Measurements from ENCODE around the gene ROBO3.

Gene ROBO3

DNA sequence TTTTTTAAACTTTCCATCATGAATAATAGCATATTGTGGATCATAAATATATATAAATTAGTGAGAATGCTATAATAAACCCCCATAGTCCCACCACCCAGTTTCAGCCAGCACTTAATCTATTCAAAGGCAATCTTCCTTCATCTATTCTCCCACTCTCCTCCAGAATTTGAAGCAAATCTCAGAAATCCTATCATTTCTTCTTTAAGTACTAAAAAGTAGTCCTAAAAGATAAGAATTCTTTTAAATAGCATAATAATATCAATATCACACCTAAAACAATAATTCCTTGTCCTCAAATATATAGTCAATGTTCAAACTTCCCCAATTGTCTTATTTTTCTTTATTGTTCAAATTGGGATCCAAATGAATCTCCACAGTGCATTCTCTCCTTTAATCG lies 24.6 kb upstream of the ROBO3 start:
- TF ChIP-seq, protein P1, sequence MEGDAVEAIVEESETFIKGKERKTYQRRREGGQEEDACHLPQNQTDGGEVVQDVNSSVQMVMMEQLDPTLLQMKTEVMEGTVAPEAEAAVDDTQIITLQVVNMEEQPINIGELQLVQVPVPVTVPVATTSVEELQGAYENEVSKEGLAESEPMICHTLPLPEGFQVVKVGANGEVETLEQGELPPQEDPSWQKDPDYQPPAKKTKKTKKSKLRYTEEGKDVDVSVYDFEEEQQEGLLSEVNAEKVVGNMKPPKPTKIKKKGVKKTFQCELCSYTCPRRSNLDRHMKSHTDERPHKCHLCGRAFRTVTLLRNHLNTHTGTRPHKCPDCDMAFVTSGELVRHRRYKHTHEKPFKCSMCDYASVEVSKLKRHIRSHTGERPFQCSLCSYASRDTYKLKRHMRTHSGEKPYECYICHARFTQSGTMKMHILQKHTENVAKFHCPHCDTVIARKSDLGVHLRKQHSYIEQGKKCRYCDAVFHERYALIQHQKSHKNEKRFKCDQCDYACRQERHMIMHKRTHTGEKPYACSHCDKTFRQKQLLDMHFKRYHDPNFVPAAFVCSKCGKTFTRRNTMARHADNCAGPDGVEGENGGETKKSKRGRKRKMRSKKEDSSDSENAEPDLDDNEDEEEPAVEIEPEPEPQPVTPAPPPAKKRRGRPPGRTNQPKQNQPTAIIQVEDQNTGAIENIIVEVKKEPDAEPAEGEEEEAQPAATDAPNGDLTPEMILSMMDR (IDR thresholded peaks at IDR 0.05; ENCODE audit: low read depth, low read length), result no peak
- H3K27ac ChIP-seq, result no peak overlapping the region
- H3K9me3 ChIP-seq (ENCODE audit: severe bottlenecking), result no peaks in the 10 kb centered on the region
- no peaks in the 10 kb centered on the region for H3K36me3 ChIP-seq
- no peak overlapping the region for H3K4me3 ChIP-seq (ENCODE audit: low read depth, low read length)
- DNase-seq, result no peak
- no peaks in the 10 kb centered on the region for H3K27me3 ChIP-seq (ENCODE audit: insufficient read depth, low read depth, severe bottlenecking)

DNA sequence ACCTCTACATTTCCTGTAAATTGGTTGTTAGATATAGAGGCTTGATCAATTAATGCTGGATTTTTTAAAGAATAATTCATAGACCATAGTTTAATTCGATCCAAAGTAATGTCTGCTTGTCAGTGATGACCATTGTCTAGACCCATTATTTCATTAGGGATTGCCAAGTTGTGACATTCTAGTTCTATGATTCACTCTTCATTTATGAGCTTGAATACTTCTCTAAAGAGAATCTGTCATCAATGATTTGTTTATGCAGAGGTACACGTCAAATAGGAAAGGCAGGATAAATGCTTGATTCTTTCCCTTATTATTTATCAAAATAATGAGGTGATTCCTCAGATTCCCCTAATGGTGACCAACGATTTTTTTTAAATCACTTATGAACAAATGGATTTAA lies 24.0 kb upstream of the ROBO3 start:
- no peak overlapping the region for H3K4me3 ChIP-seq (ENCODE audit: low read depth, low read length)
- TF ChIP-seq, protein P1 (IDR thresholded peaks at IDR 0.05; ENCODE audit: low read depth, low read length), result no peak
- no peak overlapping the region for H3K27ac ChIP-seq
- H3K9me3 ChIP-seq (ENCODE audit: severe bottlenecking), result no peaks in the 10 kb centered on the region
- DNase-seq, result no peak
- H3K36me3 ChIP-seq, result no peaks in the 10 kb centered on the region
- no peaks in the 10 kb centered on the region for H3K27me3 ChIP-seq (ENCODE audit: insufficient read depth, low read depth, severe bottlenecking)

DNA sequence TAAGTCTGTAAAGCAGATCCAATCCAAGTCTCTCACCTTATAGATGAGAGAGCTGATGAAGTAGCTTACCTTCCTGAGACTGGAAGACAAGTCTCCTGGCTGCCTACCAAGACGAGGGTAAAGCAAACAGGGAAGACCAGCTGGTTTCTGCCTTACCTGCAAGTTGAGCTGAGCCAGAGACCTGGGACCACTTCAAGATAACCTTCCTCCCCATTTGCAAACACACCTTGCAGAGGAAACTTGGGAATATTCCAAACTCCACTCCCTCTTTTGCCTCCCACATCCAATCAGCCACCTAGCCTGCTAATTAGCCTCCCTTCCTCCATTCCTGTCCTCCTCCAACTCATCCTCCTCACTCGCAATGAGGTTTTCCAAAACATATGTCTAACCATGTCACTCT lies 23.4 kb upstream of the ROBO3 start:
- no peaks in the 10 kb centered on the region for H3K36me3 ChIP-seq
- H3K9me3 ChIP-seq (ENCODE audit: severe bottlenecking), result no peaks in the 10 kb centered on the region
- DNase-seq, result no peak
- H3K27me3 ChIP-seq (ENCODE audit: insufficient read depth, low read depth, severe bottlenecking), result no peaks in the 10 kb centered on the region
- TF ChIP-seq, protein P1 (IDR thresholded peaks at IDR 0.05; ENCODE audit: low read depth, low read length), result no peak
- no peak overlapping the region for H3K27ac ChIP-seq
- H3K4me3 ChIP-seq (ENCODE audit: low read depth, low read length), result no peak overlapping the region

DNA sequence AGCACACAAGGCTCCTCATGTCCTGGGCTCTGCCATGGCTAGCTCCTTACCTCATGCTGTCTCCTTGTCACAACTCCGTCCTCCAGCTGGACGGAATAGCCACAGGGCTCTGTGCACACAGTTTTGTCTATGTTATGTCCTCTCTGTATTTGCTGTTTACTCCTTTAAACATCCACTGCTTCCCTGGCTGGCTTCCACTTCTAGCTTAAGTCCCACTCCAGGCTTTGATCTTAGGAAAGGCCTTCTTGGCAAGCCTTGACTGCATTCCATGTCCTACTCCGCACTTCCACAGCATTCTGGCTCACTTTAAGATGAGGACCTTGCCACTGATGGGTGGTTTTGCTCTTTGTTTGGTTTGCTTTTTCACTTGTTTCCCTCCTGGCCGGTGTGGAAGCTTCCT lies 22.9 kb upstream of the ROBO3 start:
- Histone ChIP-seq H3K27me3 (ENCODE audit: insufficient read depth, low read depth, severe bottlenecking) (peaks cover 1% of the 10 kb centered on the region), H3K4me3 (ENCODE audit: low read depth, low read length) (no peak overlapping the region), H3K27ac (no peak overlapping the region), H3K9me3 (ENCODE audit: severe bottlenecking) (no peaks in the 10 kb centered on the region), H3K36me3 (no peaks in the 10 kb centered on the region)
- no peak for DNase-seq
- TF ChIP-seq, protein P1 (IDR thresholded peaks at IDR 0.05; ENCODE audit: low read depth, low read length), result no peak

DNA sequence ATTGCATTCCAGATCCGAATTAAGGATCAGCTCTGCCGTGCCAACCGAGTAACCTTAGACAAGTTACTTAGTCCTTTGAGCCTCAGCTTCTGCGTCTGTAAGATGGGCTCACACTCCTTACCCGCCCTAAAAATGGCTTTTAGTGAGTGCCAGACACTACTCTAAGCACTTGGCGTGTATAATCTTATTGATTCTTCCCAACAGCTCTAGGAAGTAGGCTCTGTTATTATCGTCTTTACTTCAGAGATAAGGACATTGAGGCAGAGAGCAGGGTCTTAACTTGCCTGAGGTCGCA lies 21.7 kb upstream of the ROBO3 start:
- no peak for DNase-seq
- H3K4me3 ChIP-seq (ENCODE audit: low read depth, low read length), result no peak overlapping the region; the same call in 1 of the 2 replicates
- TF ChIP-seq, protein P1 (IDR thresholded peaks at IDR 0.05; ENCODE audit: low read depth, low read length), result no peak
- H3K27ac ChIP-seq, result no peak overlapping the region
- H3K27me3 ChIP-seq (ENCODE audit: insufficient read depth, low read depth, severe bottlenecking), result peaks cover 2% of the 10 kb centered on the region
- no peaks in the 10 kb centered on the region for H3K9me3 ChIP-seq (ENCODE audit: severe bottlenecking)
- H3K36me3 ChIP-seq, result no peaks in the 10 kb centered on the region

DNA sequence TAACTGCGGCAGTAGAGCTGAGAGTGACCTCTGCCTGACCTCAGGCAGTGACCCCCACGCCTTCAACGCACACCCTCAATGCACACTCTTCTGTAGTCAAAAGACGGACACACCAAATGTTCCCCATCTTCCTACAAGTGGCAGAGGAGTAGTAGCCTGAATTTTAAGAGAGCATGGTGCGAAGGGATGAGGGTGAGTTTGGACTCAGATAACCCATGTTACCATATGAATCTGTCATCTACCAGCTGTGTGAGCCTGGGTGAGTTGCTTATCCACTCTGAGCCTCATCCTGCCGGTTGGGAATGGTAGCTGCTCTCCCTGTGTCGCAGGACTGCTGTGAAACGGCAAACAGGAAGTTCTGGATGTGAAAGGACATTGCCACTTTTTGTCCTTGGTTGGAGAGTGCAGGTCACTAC lies 20.6 kb upstream of the ROBO3 start:
- Histone ChIP-seq H3K27me3 (ENCODE audit: insufficient read depth, low read depth, severe bottlenecking) (peaks cover 2% of the 10 kb centered on the region), H3K9me3 (ENCODE audit: severe bottlenecking) (no peaks in the 10 kb centered on the region)

More for the DNA sequence above, 20.6 kb upstream of the ROBO3 start:
- H3K27ac ChIP-seq, result no peak overlapping the region
- H3K4me3 ChIP-seq (ENCODE audit: low read depth, low read length), result no peak overlapping the region
- no peaks in the 10 kb centered on the region for H3K36me3 ChIP-seq
- TF ChIP-seq, protein P1 (IDR thresholded peaks at IDR 0.05; ENCODE audit: low read depth, low read length), result no peak
- DNase-seq, result no peak

All from WERI-Rb-1 (cell line).